Measurements from ENCODE around the gene TWF1.

DNA sequence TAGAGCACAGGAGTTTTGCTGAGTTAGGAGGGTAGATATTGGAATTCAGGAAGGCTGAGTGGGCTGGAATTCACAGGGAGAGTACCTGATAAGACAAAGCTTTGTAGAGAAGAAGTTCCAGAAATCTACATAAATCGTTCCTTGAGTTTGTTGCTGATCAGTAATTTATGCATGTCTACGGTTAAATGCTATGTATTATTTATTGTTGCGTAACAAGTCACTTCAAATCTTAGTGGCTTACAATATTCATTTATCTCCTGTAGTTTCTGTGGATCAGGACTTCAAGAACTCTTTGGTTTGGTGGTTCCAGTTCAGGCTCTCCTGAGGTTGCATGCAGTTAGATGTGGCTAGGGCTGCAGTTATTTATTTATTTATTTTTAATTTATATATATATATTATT lies 55.3 kb downstream of the TWF1 start:
- TF ChIP-seq, protein P1, sequence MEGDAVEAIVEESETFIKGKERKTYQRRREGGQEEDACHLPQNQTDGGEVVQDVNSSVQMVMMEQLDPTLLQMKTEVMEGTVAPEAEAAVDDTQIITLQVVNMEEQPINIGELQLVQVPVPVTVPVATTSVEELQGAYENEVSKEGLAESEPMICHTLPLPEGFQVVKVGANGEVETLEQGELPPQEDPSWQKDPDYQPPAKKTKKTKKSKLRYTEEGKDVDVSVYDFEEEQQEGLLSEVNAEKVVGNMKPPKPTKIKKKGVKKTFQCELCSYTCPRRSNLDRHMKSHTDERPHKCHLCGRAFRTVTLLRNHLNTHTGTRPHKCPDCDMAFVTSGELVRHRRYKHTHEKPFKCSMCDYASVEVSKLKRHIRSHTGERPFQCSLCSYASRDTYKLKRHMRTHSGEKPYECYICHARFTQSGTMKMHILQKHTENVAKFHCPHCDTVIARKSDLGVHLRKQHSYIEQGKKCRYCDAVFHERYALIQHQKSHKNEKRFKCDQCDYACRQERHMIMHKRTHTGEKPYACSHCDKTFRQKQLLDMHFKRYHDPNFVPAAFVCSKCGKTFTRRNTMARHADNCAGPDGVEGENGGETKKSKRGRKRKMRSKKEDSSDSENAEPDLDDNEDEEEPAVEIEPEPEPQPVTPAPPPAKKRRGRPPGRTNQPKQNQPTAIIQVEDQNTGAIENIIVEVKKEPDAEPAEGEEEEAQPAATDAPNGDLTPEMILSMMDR (IDR thresholded peaks at IDR 0.05; ENCODE audit: poor library complexity), result no peak
- no peak for TF ChIP-seq EZH2 (IDR thresholded peaks at IDR 0.05; ENCODE audit: borderline replicate concordance)

Data from hepatocyte (in vitro differentiated cells).